Activated T-cell treated with anti-CD3 and anti-CD28 coated beads, Interleukin-2, amount 50 U/mL, for 72 hours (primary cell): ENCODE results near the gene AP4S1. TPM values are rescaled to one million over a fixed set of nuclear protein-coding genes. Genes with fewer than 3 reads are reported as not detected.
"Not testable (repeated sequence)": the region's sequence is repeated elsewhere in the genome, so short reads cannot be mapped to it uniquely, and the experiment has no call there.

ENCODE experiments used
- ATAC-seq, 2 donors: fragments of 150-1000 bp; cut with Tn5 transposase; replicated peaks in 1 of 2; 2 replicates each; pipeline ENCODE4 v1.10.0; 2021; ENCODE audit warnings: moderate library complexity in 2 of 2, mild to moderate bottlenecking in 1 of 2
- DNase-seq, 2 donors: peaks; one replicate each; pipeline ENCODE4 v3.0.0; 2021 to 2022; ENCODE audit warnings: mixed read lengths in 1 of 2
- H3K27ac Mint-ChIP-seq: one replicate; pipeline ENCODE4 v1.8.0; 2022; ENCODE audit warnings: mild to moderate bottlenecking, moderate library complexity, mixed read lengths
- H3K27me3 Mint-ChIP-seq: one replicate; pipeline ENCODE4 v1.8.0; 2022; ENCODE audit warnings: low read depth, mixed read lengths
- H3K36me3 Mint-ChIP-seq, 2 donors: one replicate each; pipeline ENCODE4 v1.8.0; 2022; ENCODE audit warnings: mixed read lengths in 2 of 2, mild to moderate bottlenecking in 1 of 2; ENCODE audit not compliant: insufficient read depth in 2 of 2
- H3K4me1 Mint-ChIP-seq: one replicate; pipeline ENCODE4 v1.8.0; 2022; ENCODE audit warnings: low read depth, mixed read lengths
- H3K4me3 Mint-ChIP-seq, 2 donors: one replicate each; pipeline ENCODE4 v1.8.0; 2022; ENCODE audit warnings: mild to moderate bottlenecking in 2 of 2, mixed read lengths in 2 of 2, moderate library complexity in 2 of 2
- H3K9me3 Mint-ChIP-seq, 2 donors: one replicate each; pipeline ENCODE4 v1.8.0; 2022; ENCODE audit warnings: mixed read lengths in 2 of 2
- total RNA-seq, 2 donors: library from RNA; stranded (reverse); gene quantifications; one replicate each; pipeline ENCODE4 v1.2.3, GENCODE V29; 2022

AP4S1 gene
- total RNA-seq, 2 donors from 2014 or later, result 6.3 to 8.6 TPM

GRCh38 chr14:31038521-31039166, 13.2 kb downstream of the AP4S1 start:
- Mint-ChIP-seq H3K9me3 (no peaks in the 10 kb centered on the region), H3K36me3 (no peaks in the 10 kb centered on the region), H3K27ac (no peak overlapping the region), H3K27me3 (no peaks in the 10 kb centered on the region), H3K4me1 (no peaks in the 10 kb centered on the region), H3K4me3 (no peak overlapping the region)
- ATAC-seq (no peak), DNase-seq (no peak)

DNA sequence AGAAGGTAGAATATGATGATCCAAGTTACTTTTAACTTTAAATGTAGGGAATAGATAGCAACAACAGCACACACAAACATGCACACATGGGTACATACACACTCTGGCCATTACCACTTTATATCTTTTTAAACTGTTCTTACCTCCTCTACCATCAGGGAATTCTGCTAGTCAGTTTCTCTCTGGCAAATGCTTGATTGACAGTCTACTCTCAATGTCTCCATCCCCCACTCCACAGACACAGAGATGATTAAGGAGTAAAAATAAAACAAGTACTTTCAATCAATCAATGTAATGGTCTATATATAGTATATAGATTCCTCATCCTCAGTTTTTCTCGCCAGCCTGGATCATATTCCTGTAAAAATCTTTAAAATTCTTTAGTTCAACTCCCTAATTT, 16.9 kb downstream of the AP4S1 start:
- Mint-ChIP-seq H3K27me3 (no peaks in the 10 kb centered on the region), H3K4me1 (peaks cover 9% of the 10 kb centered on the region), H3K9me3 (no peaks in the 10 kb centered on the region), H3K4me3 (no peak overlapping the region), H3K27ac (no peak overlapping the region), H3K36me3 (no peaks in the 10 kb centered on the region)
- ATAC-seq (no peak), DNase-seq (no peak)

DNA sequence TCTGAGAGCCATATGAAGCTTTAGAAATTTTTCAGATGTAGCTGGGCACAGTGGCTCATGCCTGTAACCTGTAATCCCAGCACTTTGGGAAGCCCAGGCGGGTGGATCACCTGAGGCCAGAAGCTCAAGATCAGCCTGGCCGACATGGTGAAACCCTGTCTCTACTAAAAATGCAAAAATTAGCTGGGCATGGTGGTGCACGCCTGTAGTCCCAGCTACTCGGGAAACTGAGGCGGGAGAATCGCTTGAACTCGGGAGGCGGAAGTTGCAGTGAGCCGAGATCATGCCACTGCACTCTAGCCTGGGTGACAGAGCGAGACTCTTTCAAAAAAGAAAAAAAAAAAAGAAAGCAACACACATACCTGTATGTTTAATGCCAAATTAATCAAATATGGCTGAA, 17.4 kb downstream of the AP4S1 start:
- H3K9me3 Mint-ChIP-seq, DNase-seq, H3K27ac Mint-ChIP-seq, H3K4me3 Mint-ChIP-seq, H3K27me3 Mint-ChIP-seq, H3K36me3 Mint-ChIP-seq, ATAC-seq: not testable (repeated sequence)
- H3K4me1 Mint-ChIP-seq, result peaks cover 10% of the 10 kb centered on the region

- no peak overlapping the region for H3K27ac Mint-ChIP-seq
- H3K9me3 Mint-ChIP-seq, result no peaks in the 10 kb centered on the region
- no peaks in the 10 kb centered on the region for H3K27me3 Mint-ChIP-seq
- no peak for DNase-seq
- H3K36me3 Mint-ChIP-seq, result no peaks in the 10 kb centered on the region
- no peak overlapping the region for H3K4me3 Mint-ChIP-seq
- H3K4me1 Mint-ChIP-seq, result peaks cover 10% of the 10 kb centered on the region
- ATAC-seq, result no peak
These were observed 17.9 kb downstream of the AP4S1 start for GRCh38 chr14:31043379-31043778.

GRCh38 chr14:31045501-31046080, 20.1 kb downstream of the AP4S1 start:
- peaks cover 10% of the 10 kb centered on the region for H3K4me1 Mint-ChIP-seq
- no peak for ATAC-seq
- H3K27ac Mint-ChIP-seq, result no peak overlapping the region
- no peaks in the 10 kb centered on the region for H3K36me3 Mint-ChIP-seq
- H3K27me3 Mint-ChIP-seq, result no peaks in the 10 kb centered on the region
- DNase-seq, result no peak
- H3K4me3 Mint-ChIP-seq, result no peak overlapping the region
- H3K9me3 Mint-ChIP-seq, result no peaks in the 10 kb centered on the region

- Mint-ChIP-seq H3K27ac (no peak overlapping the region), H3K36me3 (no peaks in the 10 kb centered on the region), H3K4me1 (peaks cover 10% of the 10 kb centered on the region), H3K9me3 (no peaks in the 10 kb centered on the region), H3K27me3 (no peaks in the 10 kb centered on the region), H3K4me3 (no peak overlapping the region)
- DNase-seq (no peak), ATAC-seq (no peak)
These were observed 22.1 kb downstream of the AP4S1 start for GRCh38 chr14:31047503-31047902.

GRCh38 chr14:31051023-31051422, 25.6 kb downstream of the AP4S1 start:
- no peak overlapping the region for H3K27ac Mint-ChIP-seq
- no peaks in the 10 kb centered on the region for H3K9me3 Mint-ChIP-seq
- H3K36me3 Mint-ChIP-seq, result no peaks in the 10 kb centered on the region
- no peaks in the 10 kb centered on the region for H3K27me3 Mint-ChIP-seq
- ATAC-seq (no peak), DNase-seq (no peak)
- peaks cover 10% of the 10 kb centered on the region for H3K4me1 Mint-ChIP-seq
- no peak overlapping the region for H3K4me3 Mint-ChIP-seq

- ATAC-seq, result no peak
- H3K4me1 Mint-ChIP-seq, result peaks cover 7% of the 10 kb centered on the region
- no peaks in the 10 kb centered on the region for H3K27me3 Mint-ChIP-seq
- DNase-seq, result no peak
- H3K9me3 Mint-ChIP-seq, result no peaks in the 10 kb centered on the region
- no peaks in the 10 kb centered on the region for H3K36me3 Mint-ChIP-seq
- no peak overlapping the region for H3K27ac Mint-ChIP-seq
- no peak overlapping the region for H3K4me3 Mint-ChIP-seq
These were observed 26.1 kb downstream of the AP4S1 start for GRCh38 chr14:31051511-31051910.

GRCh38 chr14:31052905-31053586, 27.6 kb downstream of the AP4S1 start:
- not testable (repeated sequence) for H3K4me3 Mint-ChIP-seq, H3K4me1 Mint-ChIP-seq, H3K9me3 Mint-ChIP-seq, H3K36me3 Mint-ChIP-seq, H3K27me3 Mint-ChIP-seq, ATAC-seq, DNase-seq
- H3K27ac Mint-ChIP-seq, result peak overlapping the region; percentile 44

GRCh38 chr14:31057035-31057434, 31.6 kb downstream of the AP4S1 start:
- no peaks in the 10 kb centered on the region for H3K36me3 Mint-ChIP-seq
- DNase-seq, result no peak
- ATAC-seq, result no peak
- no peak overlapping the region for H3K27ac Mint-ChIP-seq
- H3K9me3 Mint-ChIP-seq, result no peaks in the 10 kb centered on the region
- H3K27me3 Mint-ChIP-seq, result no peaks in the 10 kb centered on the region
- H3K4me1 Mint-ChIP-seq, result no peaks in the 10 kb centered on the region
- H3K4me3 Mint-ChIP-seq, result no peak overlapping the region

DNA sequence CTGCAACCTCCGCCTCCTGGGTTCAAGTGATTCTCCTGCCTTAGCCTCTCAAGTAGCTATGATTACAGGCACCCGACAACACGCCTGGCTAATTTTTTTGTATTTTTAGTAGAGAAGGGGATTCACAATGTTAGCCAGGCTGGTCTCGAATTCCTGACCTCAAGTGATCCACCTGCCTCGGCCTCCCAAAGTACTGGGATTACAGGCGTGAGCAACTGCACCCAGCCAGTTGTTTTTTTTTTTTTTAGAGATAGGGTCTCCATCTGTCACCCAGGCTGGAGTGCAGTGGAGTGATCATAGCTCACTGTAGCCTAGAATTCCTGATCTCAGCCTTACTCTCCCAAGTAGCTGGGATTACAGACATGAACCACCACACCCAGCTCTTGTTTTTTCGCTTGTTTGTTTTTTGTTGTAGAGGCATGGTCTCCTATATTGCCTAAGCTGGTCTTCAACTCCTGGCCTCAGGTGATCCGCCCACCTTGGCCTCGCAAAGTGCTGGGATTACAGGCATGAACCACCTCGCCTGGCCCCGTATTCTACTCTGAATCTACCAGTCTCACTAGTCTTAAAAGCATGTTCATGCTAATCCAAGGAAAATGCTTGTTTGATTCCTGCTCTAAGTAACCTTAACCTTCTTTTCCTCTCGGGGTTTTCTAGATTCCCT, 32.4 kb downstream of the AP4S1 start:
- Mint-ChIP-seq H3K4me1 (no peaks in the 10 kb centered on the region), H3K27me3 (no peaks in the 10 kb centered on the region), H3K4me3 (no peak overlapping the region), H3K36me3 (no peaks in the 10 kb centered on the region), H3K27ac (no peak overlapping the region), H3K9me3 (no peaks in the 10 kb centered on the region)
- ATAC-seq (no peak), DNase-seq (no peak)

GRCh38 chr14:31059152-31059924, 33.9 kb downstream of the AP4S1 start:
- Mint-ChIP-seq H3K4me1 (no peaks in the 10 kb centered on the region), H3K4me3 (no peak overlapping the region), H3K27ac (no peak overlapping the region), H3K9me3 (no peaks in the 10 kb centered on the region), H3K27me3 (no peaks in the 10 kb centered on the region), H3K36me3 (no peaks in the 10 kb centered on the region)
- DNase-seq (no peak), ATAC-seq (no peak)
